ENCODE data around the gene CD302. TPM values are rescaled to one million over a fixed set of nuclear protein-coding genes. Genes with fewer than 3 reads are reported as not detected.
"Not testable (repeated sequence)": the region's sequence is repeated elsewhere in the genome, so short reads cannot be mapped to it uniquely, and the experiment has no call there.

CD302 gene
- polyA plus RNA-seq, 1 donor (not counting 4 experiments of a cell fraction or from before 2014, with no cell fraction given): 0.20 TPM

- no peak for TF ChIP-seq EZH2 (IDR thresholded peaks at IDR 0.05; ENCODE audit: low read length)
- FAIRE-seq (peak; percentile 26), DNase-seq (ENCODE audit: low read depth, low spot score) (no peak)
- Histone ChIP-seq H3K27ac (ENCODE audit: control insufficient read depth, insufficient read depth, low read length) (no peak overlapping the region), H3K27me3 (ENCODE audit: control insufficient read depth, extremely low read depth, insufficient read depth, low read length) (no peaks in the 10 kb centered on the region), H3K79me2 (ENCODE audit: control insufficient read depth, insufficient read depth, low read length) (no peaks in the 10 kb centered on the region), H3K36me3 (ENCODE audit: control insufficient read depth in 2 of 2, extremely low read depth in 1 of 2, insufficient read depth in 2 of 2, low read length in 2 of 2) (no peaks in the 10 kb centered on the region), H3K9me3 (ENCODE audit: control insufficient read depth, low read depth, low read length) (no peaks in the 10 kb centered on the region), H4K20me1 (ENCODE audit: control insufficient read depth, extremely low read depth, insufficient read depth, low read length) (no peaks in the 10 kb centered on the region), H2AFZ (ENCODE audit: control insufficient read depth, low read length) (no peak overlapping the region), H3K9ac (ENCODE audit: control insufficient read depth, extremely low read depth, insufficient read depth, low read length) (no peak overlapping the region), H3K4me1 (ENCODE audit: control insufficient read depth, extremely low read depth, insufficient read depth, low read length) (no peaks in the 10 kb centered on the region), H3K4me3 (ENCODE audit: control insufficient read depth in 2 of 3, extremely low read depth in 1 of 3, insufficient read depth in 2 of 3, low read depth in 1 of 3, low read length in 3 of 3) (no peak overlapping the region), H3K9me1 (ENCODE audit: control insufficient read depth, extremely low read depth, insufficient read depth, low read length) (no peaks in the 10 kb centered on the region), H3K4me2 (ENCODE audit: control insufficient read depth, extremely low read depth, insufficient read depth, low read depth, low read length) (no peak overlapping the region)
- dilution Hi-C loops (cut with MboI; ENCODE audit: extremely low pct_ligation_motif_present, low sequenced_read_pairs): no loop called here
These were observed 9.8 kb downstream of the CD302 start for GRCh38 chr2:159788253-159788652.

- H3K9me1 ChIP-seq (ENCODE audit: control insufficient read depth, extremely low read depth, insufficient read depth, low read length); H3K79me2 ChIP-seq (ENCODE audit: control insufficient read depth, insufficient read depth, low read length); DNase-seq (ENCODE audit: low read depth, low spot score); FAIRE-seq; H3K27ac ChIP-seq (ENCODE audit: control insufficient read depth, insufficient read depth, low read length); H3K4me1 ChIP-seq (ENCODE audit: control insufficient read depth, extremely low read depth, insufficient read depth, low read length); H3K4me2 ChIP-seq (ENCODE audit: control insufficient read depth, extremely low read depth, insufficient read depth, low read depth, low read length); H3K27me3 ChIP-seq (ENCODE audit: control insufficient read depth, extremely low read depth, insufficient read depth, low read length); H3K4me3 ChIP-seq (ENCODE audit: control insufficient read depth in 2 of 3, extremely low read depth in 1 of 3, insufficient read depth in 2 of 3, low read depth in 1 of 3, low read length in 3 of 3); H4K20me1 ChIP-seq (ENCODE audit: control insufficient read depth, extremely low read depth, insufficient read depth, low read length); H3K9ac ChIP-seq (ENCODE audit: control insufficient read depth, extremely low read depth, insufficient read depth, low read length); H3K9me3 ChIP-seq (ENCODE audit: control insufficient read depth, low read depth, low read length); H2AFZ ChIP-seq (ENCODE audit: control insufficient read depth, low read length); H3K36me3 ChIP-seq (ENCODE audit: control insufficient read depth in 2 of 2, extremely low read depth in 1 of 2, insufficient read depth in 2 of 2, low read length in 2 of 2); dilution Hi-C loops (cut with MboI; ENCODE audit: extremely low pct_ligation_motif_present, low sequenced_read_pairs): not testable (repeated sequence)
These were observed 10.4 kb downstream of the CD302 start for GRCh38 chr2:159787647-159788046.

GRCh38 chr2:159786938-159787337 is 11.1 kb downstream of the CD302 start:
- no peaks in the 10 kb centered on the region for H3K79me2 ChIP-seq (ENCODE audit: control insufficient read depth, insufficient read depth, low read length)
- dilution Hi-C loops (cut with MboI; ENCODE audit: extremely low pct_ligation_motif_present, low sequenced_read_pairs): no loop called here
- TF ChIP-seq CTCF (optimal IDR thresholded peaks at IDR 0.05 in 1 of 3, IDR thresholded peaks at IDR 0.05 in 1 of 3, conservative IDR thresholded peaks at IDR 0.05 in 1 of 3; ENCODE audit: extremely low read depth in 1 of 3, insufficient read depth in 2 of 3, low read length in 3 of 3): no peak
- no peak for TF ChIP-seq EZH2 (IDR thresholded peaks at IDR 0.05; ENCODE audit: low read length)
- H3K9me1 ChIP-seq (ENCODE audit: control insufficient read depth, extremely low read depth, insufficient read depth, low read length): no peaks in the 10 kb centered on the region
- no peak overlapping the region for H3K9ac ChIP-seq (ENCODE audit: control insufficient read depth, extremely low read depth, insufficient read depth, low read length)
- no peaks in the 10 kb centered on the region for H3K4me1 ChIP-seq (ENCODE audit: control insufficient read depth, extremely low read depth, insufficient read depth, low read length)
- DNase-seq (ENCODE audit: low read depth, low spot score) (no peak), FAIRE-seq (no peak)
- no peak overlapping the region for H2AFZ ChIP-seq (ENCODE audit: control insufficient read depth, low read length)
- H3K4me2 ChIP-seq (ENCODE audit: control insufficient read depth, extremely low read depth, insufficient read depth, low read depth, low read length): no peak overlapping the region
- no peak overlapping the region for H3K27ac ChIP-seq (ENCODE audit: control insufficient read depth, insufficient read depth, low read length)
- no peaks in the 10 kb centered on the region for H3K36me3 ChIP-seq (ENCODE audit: control insufficient read depth in 2 of 2, extremely low read depth in 1 of 2, insufficient read depth in 2 of 2, low read length in 2 of 2)
- no peaks in the 10 kb centered on the region for H3K9me3 ChIP-seq (ENCODE audit: control insufficient read depth, low read depth, low read length)
- H3K4me3 ChIP-seq (ENCODE audit: control insufficient read depth in 2 of 3, extremely low read depth in 1 of 3, insufficient read depth in 2 of 3, low read depth in 1 of 3, low read length in 3 of 3): no peak overlapping the region
- H3K27me3 ChIP-seq (ENCODE audit: control insufficient read depth, extremely low read depth, insufficient read depth, low read length): no peaks in the 10 kb centered on the region
- no peaks in the 10 kb centered on the region for H4K20me1 ChIP-seq (ENCODE audit: control insufficient read depth, extremely low read depth, insufficient read depth, low read length)
